Measurements from ENCODE around the gene ZMYND11.

The ZMYND11 gene

GRCh38 chr10:94613-95012 is 40.6 kb upstream of the ZMYND11 start:
- TF ChIP-seq EZH2phosphoT487 (IDR thresholded peaks at IDR 0.05; ENCODE audit: borderline replicate concordance) (no peak), CTCF (conservative IDR thresholded peaks at IDR 0.05; ENCODE audit: low read length) (no peak)
- Histone ChIP-seq H3K9me3 (ENCODE audit: insufficient read depth, low read depth, low read length) (peaks cover 4% of the 10 kb centered on the region; the same call in 1 of the 2 replicates), H3K36me3 (ENCODE audit: insufficient read depth, low read length) (no peaks in the 10 kb centered on the region), H3K4me3 (ENCODE audit: low read length, poor library complexity, severe bottlenecking) (no peak overlapping the region), H3K79me2 (ENCODE audit: insufficient read depth, low read length) (no peaks in the 10 kb centered on the region), H3K27me3 (ENCODE audit: insufficient read depth, low read length, poor library complexity, severe bottlenecking) (no peaks in the 10 kb centered on the region), H3F3A (ENCODE audit: low read depth) (no peaks in the 10 kb centered on the region), H3K4me2 (ENCODE audit: low read depth, low read length, poor library complexity, severe bottlenecking) (no peak overlapping the region), H3K9me2 (replicated peaks; ENCODE audit: low read depth, low read length) (no peaks in the 10 kb centered on the region), H3K4me1 (ENCODE audit: insufficient read depth, low read length, poor library complexity, severe bottlenecking) (peaks cover 3% of the 10 kb centered on the region), H4K20me1 (ENCODE audit: insufficient read depth, low read length, poor library complexity, severe bottlenecking) (no peaks in the 10 kb centered on the region), H3K9ac (ENCODE audit: low read depth, low read length, poor library complexity, severe bottlenecking) (no peak overlapping the region), H2AFZ (ENCODE audit: low read length) (no peak overlapping the region)

- Histone ChIP-seq H3K79me2 (ENCODE audit: insufficient read depth, low read length) (no peaks in the 10 kb centered on the region), H3K9ac (ENCODE audit: low read depth, low read length, poor library complexity, severe bottlenecking) (no peak overlapping the region), H3K27me3 (ENCODE audit: insufficient read depth, low read length, poor library complexity, severe bottlenecking) (no peaks in the 10 kb centered on the region), H3K9me2 (replicated peaks; ENCODE audit: low read depth, low read length) (no peaks in the 10 kb centered on the region), H3K4me1 (ENCODE audit: insufficient read depth, low read length, poor library complexity, severe bottlenecking) (no peaks in the 10 kb centered on the region), H3K4me2 (ENCODE audit: low read depth, low read length, poor library complexity, severe bottlenecking) (no peak overlapping the region), H3K9me3 (ENCODE audit: insufficient read depth, low read depth, low read length) (peaks cover 4% of the 10 kb centered on the region; the same call in 1 of the 2 replicates), H3K36me3 (ENCODE audit: insufficient read depth, low read length) (no peaks in the 10 kb centered on the region), H4K20me1 (ENCODE audit: insufficient read depth, low read length, poor library complexity, severe bottlenecking) (no peaks in the 10 kb centered on the region), H3K4me3 (ENCODE audit: low read length, poor library complexity, severe bottlenecking) (no peak overlapping the region), H3F3A (ENCODE audit: low read depth) (no peaks in the 10 kb centered on the region), H2AFZ (ENCODE audit: low read length) (no peak overlapping the region)
- TF ChIP-seq CTCF (conservative IDR thresholded peaks at IDR 0.05; ENCODE audit: low read length) (no peak), EZH2phosphoT487 (IDR thresholded peaks at IDR 0.05; ENCODE audit: borderline replicate concordance) (no peak)
Observed at GRCh38 chr10:95356-96115, 39.7 kb upstream of the ZMYND11 start.

- H2AFZ ChIP-seq (ENCODE audit: low read length): no peak overlapping the region
- no peaks in the 10 kb centered on the region for H3K79me2 ChIP-seq (ENCODE audit: insufficient read depth, low read length)
- peaks cover 7% of the 10 kb centered on the region; the same call in 1 of the 2 replicates for H3K9me3 ChIP-seq (ENCODE audit: insufficient read depth, low read depth, low read length)
- H3K27me3 ChIP-seq (ENCODE audit: insufficient read depth, low read length, poor library complexity, severe bottlenecking): no peaks in the 10 kb centered on the region
- H3K9me2 ChIP-seq (replicated peaks; ENCODE audit: low read depth, low read length): no peaks in the 10 kb centered on the region
- H3F3A ChIP-seq (ENCODE audit: low read depth): no peaks in the 10 kb centered on the region
- no peaks in the 10 kb centered on the region for H3K4me1 ChIP-seq (ENCODE audit: insufficient read depth, low read length, poor library complexity, severe bottlenecking)
- no peak overlapping the region for H3K4me2 ChIP-seq (ENCODE audit: low read depth, low read length, poor library complexity, severe bottlenecking)
- no peaks in the 10 kb centered on the region for H3K36me3 ChIP-seq (ENCODE audit: insufficient read depth, low read length)
- no peaks in the 10 kb centered on the region for H4K20me1 ChIP-seq (ENCODE audit: insufficient read depth, low read length, poor library complexity, severe bottlenecking)
- TF ChIP-seq CTCF (conservative IDR thresholded peaks at IDR 0.05; ENCODE audit: low read length): no peak
- TF ChIP-seq EZH2phosphoT487 (IDR thresholded peaks at IDR 0.05; ENCODE audit: borderline replicate concordance): no peak
- no peak overlapping the region for H3K4me3 ChIP-seq (ENCODE audit: low read length, poor library complexity, severe bottlenecking)
- no peak overlapping the region for H3K9ac ChIP-seq (ENCODE audit: low read depth, low read length, poor library complexity, severe bottlenecking)
Observed at GRCh38 chr10:96466-96865, 38.8 kb upstream of the ZMYND11 start.

Data from Loucy (cell line).